COLO668 (cell line): ENCODE data around the gene IL6R.
"Not testable (repeated sequence)": the region's sequence is repeated elsewhere in the genome, so short reads cannot be mapped to it uniquely, and the experiment has no call there.

Source experiments
- DNase-seq: peaks from one replicate; lab custom pipeline; 2025; ENCODE audit not compliant: unreplicated experiment; lab: John Stamatoyannopoulos, UW

The IL6R gene

DNA sequence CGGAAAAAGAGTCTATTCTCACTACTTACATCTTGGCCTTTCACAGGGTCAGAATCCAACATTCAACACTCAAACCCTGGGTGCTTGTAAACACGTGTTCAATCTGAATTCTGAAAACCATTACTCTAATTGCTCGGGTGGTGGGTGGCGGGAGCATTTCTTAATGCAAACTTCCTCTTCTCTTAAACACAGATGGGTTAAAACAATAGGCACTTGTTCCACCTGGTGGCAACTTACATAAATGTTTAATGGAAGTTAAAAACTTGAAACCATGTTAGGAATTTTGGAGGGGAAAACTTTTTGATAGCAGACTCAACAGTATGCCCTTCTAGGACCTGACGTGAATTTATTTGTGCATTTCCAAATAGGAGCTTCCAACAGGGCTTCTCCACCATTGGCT, 73.5 kb downstream of the IL6R start:
- no peak for DNase-seq

DNA sequence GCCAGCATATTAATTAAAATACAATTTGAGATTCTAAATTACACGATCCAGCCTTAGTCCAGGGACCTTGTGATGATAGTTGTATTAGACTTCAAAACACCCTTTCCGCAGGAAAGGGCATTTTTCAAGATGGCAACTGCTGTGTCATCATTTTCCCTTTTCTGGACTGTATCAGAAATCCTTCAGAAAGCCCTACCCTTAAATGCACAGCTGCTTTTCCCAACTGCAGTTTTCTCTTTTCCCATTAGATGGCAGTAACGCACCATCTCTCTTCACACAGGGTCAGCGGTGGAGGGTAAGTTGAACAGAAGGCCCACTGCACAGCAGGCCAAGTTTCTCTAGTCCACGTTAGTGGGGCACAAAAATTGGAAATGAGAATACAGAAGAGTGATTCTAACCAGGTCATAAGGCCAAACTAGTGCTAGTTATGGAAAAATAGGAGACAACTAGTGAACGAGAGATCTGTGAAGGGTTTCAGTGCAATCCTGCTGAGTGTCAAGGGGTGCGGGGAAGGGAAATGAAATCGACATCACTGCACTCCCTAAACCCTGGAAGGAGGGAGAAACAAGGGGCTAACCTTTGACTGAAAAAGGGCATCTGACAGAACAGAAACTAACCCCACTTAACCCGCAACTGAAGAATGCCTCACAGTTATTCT, 74.8 kb downstream of the IL6R start:
- DNase-seq = peak; percentile 59

DNA sequence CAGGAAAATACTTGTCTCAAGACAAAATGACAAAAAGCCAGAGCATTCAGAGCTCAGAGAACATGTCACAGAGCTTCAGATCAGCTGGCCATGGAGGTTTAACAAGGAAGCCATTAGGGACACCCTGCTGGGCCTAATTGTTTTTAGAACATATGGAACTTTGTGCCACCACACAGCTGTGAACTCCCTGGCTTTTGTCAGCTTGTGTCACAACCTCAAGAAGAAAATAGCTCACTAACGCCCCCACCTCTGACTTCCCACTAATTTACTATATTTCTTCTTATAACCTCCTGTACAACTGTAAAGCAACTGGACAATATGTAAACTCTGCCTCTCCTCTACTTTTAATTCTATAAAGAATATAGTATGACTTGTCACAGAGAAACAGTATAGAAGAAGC, 75.9 kb downstream of the IL6R start:
- DNase-seq = no peak

DNA sequence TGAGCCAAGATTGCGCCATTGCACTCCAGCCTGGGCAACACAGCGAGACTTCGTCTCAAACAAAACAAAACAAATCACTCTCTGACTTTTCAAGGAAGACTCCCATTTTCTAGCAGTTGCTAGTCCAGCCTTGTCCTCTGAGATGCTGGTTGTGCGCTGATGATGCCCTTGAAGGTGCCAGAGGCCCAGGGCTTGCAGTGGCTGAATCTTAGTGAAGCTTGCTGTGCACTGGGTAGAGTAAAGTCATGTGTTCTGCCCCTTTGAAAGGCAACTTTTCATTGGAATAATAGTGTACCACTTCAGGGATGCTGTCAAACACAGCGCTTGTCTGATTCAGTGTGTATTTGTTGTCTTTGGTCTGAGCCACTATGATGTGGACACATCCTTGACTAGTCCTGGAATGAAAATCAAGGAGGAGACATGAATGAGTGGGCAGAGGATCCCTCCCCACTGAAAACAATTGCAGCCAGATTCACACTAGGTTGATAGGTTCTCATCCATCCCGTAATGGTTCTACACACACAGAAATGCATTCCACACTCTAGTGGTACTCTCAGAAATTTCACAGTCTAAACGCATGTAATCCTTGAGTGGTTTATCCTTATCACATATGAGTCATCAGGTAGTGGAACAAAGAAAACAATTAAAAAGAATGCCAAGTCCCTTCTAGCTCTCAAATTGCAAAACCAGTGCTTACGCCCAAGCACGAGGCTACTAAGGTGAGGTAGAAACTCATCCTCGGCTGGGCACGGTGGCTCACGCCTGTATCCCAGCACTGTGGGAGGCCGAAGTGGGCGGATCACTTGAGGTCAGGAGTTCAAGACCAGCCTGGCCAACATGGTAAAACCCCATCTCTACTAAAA, 79.0 kb downstream of the IL6R start:
- DNase-seq = no peak

DNA sequence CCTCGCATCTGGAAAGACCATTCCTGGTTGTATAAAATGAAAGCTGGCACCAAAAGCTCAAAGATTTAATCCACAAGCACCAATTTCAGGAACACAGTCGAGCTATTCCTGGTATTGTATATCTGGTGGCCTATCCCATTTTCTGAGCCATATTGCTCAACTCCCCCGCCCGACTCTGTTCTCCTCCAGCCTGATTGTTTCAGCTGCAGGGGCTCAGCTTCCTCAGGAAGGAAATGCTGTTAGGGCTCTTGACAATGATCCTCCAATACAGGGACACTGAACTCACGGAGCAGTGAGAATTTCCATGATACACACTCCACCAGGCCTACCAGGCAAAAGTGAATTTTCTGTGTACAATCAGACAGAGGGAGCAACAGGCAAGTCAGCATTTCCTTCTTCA, 80.0 kb downstream of the IL6R start:
- DNase-seq = no peak

DNA sequence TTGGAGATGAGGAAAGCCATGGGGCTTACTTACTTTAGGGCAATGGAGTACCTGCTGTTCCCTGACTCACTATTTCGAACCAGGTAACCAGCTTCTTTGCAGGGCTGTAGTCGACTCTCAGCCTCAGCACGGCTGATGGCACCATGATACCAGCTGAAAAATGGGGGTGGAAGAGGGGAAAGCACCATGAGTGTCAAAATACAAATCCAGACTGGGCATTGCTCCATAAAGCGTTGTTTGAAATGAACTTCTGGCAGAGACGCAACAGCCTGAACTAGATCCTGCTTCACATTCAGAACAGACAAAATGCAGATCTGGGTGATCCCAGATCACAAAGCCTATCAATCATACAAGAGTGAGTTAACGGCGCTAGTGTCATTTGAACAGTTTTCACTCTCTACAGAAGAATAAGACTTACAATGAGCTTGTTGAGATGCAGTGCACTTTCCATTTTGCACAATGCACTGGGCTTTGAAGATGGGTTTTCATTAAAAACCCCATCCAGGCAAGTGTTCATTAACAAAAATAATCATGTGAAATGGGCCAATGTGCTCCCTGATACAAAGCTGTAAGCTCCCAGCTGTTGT, 80.9 kb downstream of the IL6R start:
- DNase-seq = no peak

DNA sequence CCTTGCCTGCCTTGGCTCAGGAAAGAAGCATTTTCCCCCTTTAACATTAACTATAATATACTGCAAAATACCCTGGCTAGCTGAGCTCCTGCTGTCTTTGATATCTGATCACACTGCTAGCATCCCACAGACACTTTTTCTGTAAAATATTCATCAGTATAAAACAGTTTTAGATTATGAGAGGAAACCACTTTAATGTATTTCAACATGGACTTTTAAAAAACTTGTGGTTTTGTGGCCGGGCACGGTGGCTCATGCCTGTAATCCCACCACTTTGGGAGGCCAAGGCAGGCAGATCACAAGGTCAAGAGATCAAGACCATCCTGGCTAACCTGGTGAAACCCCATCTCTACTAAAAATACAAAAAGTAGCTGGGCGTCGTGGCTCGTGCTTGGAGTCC, 81.6 kb downstream of the IL6R start:
- not testable (repeated sequence) for DNase-seq

DNA sequence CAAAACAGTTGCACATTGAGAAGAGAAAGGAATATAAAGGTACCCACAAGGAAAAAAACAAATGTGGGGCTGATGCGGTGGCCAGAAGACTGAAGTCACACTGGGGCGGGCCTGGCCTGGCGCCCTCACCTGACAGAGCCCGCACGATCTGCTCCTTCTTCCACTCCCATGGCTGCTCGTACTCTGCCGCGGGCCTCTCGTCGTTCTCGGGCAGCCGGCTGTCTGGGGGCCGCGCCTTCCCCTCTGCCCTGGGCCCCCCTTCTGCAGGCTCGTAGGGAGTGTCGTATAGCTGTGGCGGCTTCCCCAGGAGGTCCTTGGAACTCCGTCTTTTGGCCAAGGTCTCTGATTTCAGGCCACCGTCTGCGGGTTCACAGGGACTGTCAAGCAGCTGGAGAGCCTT, 83.8 kb downstream of the IL6R start:
- DNase-seq = no peak

DNA sequence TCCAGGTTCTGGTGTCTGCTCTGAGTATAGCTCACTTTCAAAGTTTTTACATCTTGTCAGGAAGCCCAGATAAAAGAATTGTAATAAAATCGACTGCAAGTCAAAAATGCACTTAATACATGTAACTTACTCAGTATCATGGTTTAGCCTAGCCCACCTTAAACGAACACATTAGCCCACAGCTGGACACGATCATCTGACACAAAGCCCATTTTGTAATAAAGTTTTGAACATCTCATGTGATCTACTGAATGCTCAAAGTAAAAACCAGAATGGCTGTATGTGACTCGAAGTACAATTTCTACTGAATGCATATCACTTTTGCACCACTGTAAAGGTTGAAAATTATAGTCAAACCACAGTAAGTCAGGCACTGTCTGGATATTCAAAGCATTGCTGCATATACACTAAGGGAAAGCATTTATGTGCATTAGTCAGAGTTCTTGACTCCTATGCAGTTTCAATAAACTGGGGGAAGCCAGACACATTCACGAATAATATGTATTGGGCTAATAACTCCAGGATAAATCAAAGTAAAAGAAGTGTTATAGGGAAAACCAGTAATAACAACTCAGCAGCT, 84.6 kb downstream of the IL6R start:
- DNase-seq = no peak

DNA sequence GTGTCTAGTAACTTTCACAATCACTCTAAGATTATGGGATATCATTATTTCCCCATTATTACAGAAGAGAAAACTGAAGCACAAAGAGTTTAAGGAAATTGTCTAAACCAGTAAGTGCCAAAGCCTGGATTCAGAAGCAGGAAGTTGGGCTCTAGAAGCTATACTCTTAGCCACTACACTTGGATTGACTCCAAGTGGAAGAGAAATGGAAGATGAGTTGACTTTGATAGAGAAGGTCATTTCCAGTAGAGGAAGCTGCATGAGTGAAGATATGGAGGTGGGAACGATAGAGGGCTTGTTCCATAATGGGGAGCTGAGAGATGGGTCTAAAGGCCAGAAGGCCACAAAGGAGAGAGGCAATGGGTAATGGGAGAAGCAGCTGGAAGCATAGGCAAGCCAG, 85.2 kb downstream of the IL6R start:
- DNase-seq = no peak

DNA sequence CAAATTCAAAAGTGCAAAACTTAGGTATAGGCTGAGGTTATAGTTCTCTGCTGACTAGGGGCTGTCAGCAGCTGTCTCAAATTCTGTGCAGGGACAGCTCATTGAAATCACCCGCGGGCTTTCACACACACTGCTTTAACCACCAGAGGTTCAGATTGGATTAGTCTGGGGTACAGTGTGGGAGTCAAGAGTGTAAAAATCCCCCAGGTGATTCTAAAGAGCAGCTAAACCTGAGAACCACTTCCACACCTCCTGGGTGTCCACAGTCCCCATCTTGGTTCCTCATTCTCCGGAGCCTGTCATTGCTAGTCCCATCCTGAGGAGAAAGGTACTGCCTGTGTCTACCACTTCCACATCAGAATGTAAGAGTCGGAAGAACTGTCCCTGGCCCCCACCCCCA, 87.0 kb downstream of the IL6R start:
- no peak for DNase-seq

DNA sequence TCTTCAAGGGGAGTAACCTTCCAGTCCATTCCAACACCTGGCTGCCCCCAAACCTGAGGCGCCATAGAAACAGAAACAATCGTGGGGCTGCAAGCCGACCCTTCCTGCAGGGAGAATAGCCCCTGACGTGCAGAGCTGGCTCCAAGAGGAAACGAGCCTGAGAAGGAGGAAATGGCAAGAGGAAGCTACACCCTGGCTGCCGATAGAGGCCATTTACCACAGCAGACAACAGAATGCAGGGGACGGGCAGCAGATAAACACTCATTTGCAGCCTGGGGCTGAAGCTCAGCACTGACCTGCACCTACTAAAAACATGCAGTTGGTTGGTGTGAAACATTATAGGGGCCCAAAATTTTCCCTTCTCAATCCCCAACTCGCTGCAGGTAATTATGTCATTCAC, 88.1 kb downstream of the IL6R start:
- DNase-seq = no peak

DNA sequence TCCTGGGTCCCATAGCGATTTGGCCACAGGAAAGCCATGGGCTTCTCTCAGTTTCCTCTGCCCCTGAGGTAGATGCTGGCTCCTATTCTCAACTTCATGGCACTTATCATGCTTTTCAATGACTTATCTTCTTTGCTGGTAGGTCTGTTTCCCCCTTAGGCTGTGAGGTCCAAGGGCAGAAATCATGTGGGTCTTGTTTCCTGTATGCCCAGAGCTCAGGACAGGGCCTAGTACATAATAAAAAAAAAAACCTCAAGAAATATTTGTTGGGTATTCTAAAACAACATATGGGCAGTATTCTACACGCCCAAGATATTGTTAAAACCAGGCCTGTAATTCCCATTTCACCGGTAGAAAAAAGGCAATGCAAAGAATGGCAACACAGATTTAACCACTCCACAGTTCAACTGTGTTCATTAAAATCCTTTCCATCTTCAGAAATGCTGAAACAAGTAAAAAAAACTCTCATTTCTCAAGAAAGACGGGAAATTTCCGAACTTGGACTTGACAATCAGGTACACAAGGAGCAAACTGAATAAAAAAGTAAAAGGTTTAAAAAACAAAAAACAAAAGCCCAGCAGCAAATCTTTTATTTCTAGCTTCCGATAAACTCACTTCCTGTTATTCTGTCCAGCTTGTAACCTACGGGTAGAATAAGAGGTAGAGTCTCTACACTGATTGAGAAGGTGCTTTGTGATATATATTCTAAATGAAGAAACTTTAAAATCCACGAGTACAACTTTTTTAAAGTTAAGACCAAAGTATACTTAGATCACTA, 90.5 kb downstream of the IL6R start:
- no peak for DNase-seq

DNA sequence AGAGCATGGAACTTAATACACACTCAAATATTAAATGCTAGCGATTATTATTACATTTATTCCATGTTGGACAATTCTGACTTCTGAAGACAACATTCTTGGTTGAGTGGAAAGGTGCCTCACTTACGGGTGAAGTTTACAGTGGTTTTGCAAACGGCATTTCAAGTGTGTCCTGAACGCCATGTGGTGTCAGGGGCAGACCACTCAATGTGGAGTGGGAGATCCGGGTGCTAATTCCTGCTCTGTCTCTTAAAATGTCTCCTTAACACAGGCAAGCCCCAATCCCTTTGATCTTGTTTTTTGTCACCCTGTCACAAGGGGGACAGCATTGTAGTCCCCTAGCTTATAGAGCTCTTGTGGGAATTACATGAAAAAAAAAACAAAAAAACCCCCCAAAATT, 91.2 kb downstream of the IL6R start:
- no peak for DNase-seq

DNA sequence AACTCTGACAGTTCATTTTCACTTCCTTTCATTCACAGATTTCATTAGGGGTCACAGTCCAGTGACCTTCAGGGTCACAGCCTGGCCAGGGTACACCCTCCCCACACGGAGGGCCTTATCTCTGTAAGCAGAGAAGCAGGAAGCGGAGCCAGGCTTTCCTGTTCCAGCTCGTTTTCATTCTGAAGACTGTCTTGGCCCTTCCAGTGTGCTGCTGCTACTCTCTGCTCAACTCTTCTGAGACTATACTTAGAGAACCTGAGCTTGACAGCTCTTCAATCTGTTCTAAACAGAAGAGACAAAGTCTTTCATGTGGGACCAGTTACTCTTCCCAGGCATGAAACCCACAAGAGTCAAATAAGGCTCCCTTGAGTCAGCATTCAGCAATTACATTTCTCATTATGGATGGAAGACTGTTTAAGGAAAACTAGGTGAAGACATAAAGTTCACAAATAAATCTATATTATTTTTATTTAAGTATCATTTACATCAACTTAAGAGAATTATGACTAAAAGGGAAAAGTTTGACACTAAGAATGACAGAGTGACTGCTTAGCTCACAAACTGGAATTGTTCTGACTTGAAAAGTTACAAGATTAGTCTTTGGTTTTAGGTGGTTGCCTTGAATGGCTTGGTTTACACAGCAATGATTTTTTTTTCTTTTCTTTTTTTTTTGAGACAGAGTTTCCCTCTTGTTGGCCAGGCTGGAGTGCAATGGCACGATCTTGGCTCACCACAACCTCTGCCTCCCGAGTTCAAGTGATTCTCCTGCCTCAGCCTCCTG, 92.1 kb downstream of the IL6R start:
- no peak for DNase-seq

DNA sequence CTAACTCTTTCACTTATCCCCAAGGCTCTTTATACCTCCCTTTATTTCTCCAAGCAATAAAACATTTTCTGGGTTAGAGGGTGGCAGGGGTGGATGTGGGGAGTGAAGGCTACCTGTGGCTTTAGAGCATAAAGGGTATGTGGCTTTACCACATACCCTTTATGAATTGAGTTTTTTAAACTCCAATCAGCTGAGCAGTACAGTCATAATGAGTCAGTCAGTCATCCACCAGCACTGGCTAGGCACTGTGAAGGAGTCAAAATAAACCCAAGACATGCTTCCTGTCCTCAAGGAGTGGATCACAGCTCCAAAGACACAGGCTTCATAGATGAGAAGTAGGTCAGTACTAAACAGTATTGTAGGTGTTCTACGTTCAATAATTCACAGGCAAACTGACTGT, 94.3 kb downstream of the IL6R start:
- DNase-seq = no peak

DNA sequence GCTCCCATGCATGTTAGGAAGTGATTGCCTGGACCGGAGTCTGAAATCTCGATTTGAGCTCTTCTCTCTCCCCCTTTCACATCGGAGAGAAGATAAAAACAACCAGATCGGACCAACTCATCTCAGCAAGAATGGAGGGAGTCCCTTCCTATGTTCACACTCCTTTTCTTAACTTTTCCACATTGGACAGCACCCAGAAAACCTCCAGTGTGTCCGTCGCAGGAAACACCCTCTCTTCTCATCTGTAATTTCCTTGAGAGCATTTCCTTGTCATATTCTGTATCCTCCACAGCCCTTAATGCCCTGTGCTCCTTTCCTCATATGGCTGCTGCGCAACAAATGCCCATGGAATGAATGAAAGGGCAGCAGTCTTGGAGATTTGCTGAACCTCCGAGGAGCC, 95.4 kb downstream of the IL6R start:
- no peak for DNase-seq

DNA sequence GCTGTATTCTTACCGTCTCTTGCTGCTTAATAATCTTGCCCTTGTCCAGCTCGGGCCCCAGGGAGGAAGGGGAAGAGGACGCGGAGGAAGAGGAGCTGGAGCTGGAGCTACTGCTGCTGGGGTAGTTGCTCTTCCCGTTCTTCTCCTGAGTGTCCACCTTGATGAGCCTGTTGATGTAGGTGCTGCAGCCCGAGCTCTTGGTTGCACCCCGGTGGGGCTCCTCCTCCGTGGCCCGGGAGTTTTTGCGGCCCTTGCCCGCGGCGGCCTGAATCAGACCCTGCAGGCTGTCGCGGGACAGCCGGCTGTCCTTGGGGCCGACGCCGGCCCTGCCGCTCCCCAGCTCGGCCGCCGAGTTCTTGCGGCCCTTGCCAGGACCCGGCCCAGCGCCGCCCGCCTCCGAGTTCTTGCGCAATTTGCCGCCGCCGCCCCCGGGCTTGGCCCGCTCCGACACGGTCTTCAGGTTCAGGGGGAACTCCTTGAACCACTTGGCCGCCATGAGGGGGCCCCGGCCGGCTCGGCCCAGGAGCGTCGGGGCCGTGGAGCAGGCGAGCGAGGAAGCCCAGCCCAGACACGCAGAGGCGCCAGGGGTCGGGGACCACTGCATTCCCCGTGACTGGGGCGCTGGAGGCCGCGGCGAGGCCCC, 96.4 kb downstream of the IL6R start:
- DNase-seq = no peak

DNA sequence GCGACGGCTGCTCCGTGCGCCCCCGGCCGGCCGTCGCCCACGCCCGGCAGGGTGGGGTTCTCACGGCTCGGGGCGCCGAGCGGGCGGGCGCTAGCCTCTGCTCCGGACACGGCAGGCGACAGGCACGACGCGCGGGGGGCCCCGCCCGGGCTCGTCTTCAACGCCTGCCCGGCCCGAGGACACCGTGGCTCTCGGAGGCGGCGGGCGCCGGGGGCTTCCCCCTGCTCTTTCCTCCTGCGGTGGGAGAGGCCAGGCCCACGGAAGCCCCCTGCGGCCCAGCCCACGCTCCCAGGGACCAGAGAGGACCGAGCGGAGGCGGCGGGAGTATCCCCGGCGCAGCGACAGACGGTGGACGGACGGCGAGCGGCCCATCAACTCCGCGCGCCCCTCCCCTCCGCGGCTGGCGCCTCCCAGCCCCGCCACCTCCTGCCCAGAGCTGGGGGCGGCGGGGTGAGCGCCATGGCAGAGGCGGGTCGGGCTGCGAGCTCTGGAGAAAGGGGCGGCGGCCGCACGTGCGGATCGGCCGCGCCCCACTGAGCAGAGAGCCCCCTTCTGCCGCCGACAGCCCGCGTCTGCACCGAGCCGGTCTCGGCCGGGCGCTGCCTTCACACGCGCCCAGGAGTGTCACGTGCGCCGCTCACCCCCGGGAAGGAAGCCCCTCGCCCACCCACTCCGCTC, 97.1 kb downstream of the IL6R start, which contains the start of the genes SHE and TDRD10:
TSS of gene SHE (minus strand) at position 347 of the 678 bp plus-strand sequence. CDS start 386 bp downstream, outside the sequence.
TSS of gene TDRD10 (plus strand) at position 154 of the 678 bp plus-strand sequence. CDS start 4,685 bp downstream, outside the sequence.
- DNase-seq = no peak
